Mammary epithelial cell (primary cell): ENCODE measurements around the gene MARCHF6.
"Not testable (repeated sequence)": the region's sequence is repeated elsewhere in the genome, so short reads cannot be mapped to it uniquely, and the experiment has no call there.

Source experiments
- CTCF ChIP-seq, 2 donors: IDR thresholded peaks in 1 of 2; conservative IDR thresholded peaks in 1 of 2; 2 replicates each; pipeline ENCODE4 v1.5.1; 2011 to 2012; ENCODE audit warnings: inconsistent platforms in 2 of 2, low read length in 2 of 2, mild to moderate bottlenecking in 2 of 2, control low read depth in 1 of 2, low read depth in 1 of 2; ENCODE audit not compliant: insufficient read depth in 1 of 2; ENCODE audit errors: extremely low read depth in 1 of 2
- EZH2 ChIP-seq: IDR thresholded peaks from 2 replicates; pipeline ENCODE4 v1.6.1; 2012; ENCODE audit warnings: low read length, inconsistent platforms, borderline replicate concordance

- not testable (repeated sequence) for TF ChIP-seq CTCF (conservative IDR thresholded peaks at IDR 0.05 in 1 of 2, IDR thresholded peaks at IDR 0.05 in 1 of 2; ENCODE audit: extremely low read depth in 1 of 2, insufficient read depth in 1 of 2, low read depth in 1 of 2, low read length in 2 of 2); EZH2
Observed at GRCh38 chr5:10371369-10371768, 17.9 kb downstream of the MARCHF6 start.
